Neural progenitor cell (in vitro differentiated cells): ENCODE measurements around the gene ST3GAL4. TPM values are rescaled to one million over a fixed set of nuclear protein-coding genes. Genes with fewer than 3 reads are reported as not detected.
"Not testable (repeated sequence)": the region's sequence is repeated elsewhere in the genome, so short reads cannot be mapped to it uniquely, and the experiment has no call there.

ENCODE experiments used
- DNase-seq: peaks from one replicate; pipeline ENCODE4 v3.0.0-alpha.2; 2016; ENCODE audit warnings: low spot score
- H2AFZ ChIP-seq: fragments of 200-600 bp; sonication (generic); replicated peaks from 2 replicates; pipeline ENCODE4 v1.6.1; 2016; ENCODE audit warnings: antibody characterized with exemption
- H3F3A ChIP-seq: fragments of 200-600 bp; sonication (generic); 2 replicates; pipeline ENCODE4 v1.6.1; 2016; ENCODE audit warnings: antibody characterized with exemption, low read depth
- H3K27ac ChIP-seq: fragments of 200-600 bp; sonication (generic); 2 replicates; pipeline ENCODE4 v1.5.1; 2016; ENCODE audit warnings: mild to moderate bottlenecking
- H3K27me3 ChIP-seq: fragments of 200-600 bp; sonication (generic); 2 replicates; pipeline ENCODE4 v1.6.1; 2016; ENCODE audit warnings: mild to moderate bottlenecking, moderate library complexity
- H3K36me3 ChIP-seq: fragments of 200-600 bp; sonication (generic); 2 replicates; pipeline ENCODE4 v1.5.1; 2016
- H3K4me1 ChIP-seq: fragments of 200-600 bp; sonication (generic); 2 replicates; pipeline ENCODE4 v1.6.1; 2016; ENCODE audit warnings: mixed run types
- H3K4me2 ChIP-seq: fragments of 200-600 bp; sonication (generic); 2 replicates; pipeline ENCODE4 v1.6.1; 2016
- H3K4me3 ChIP-seq: fragments of 200-600 bp; sonication (generic); 2 replicates; pipeline ENCODE4 v1.5.1; 2016
- H3K79me2 ChIP-seq: fragments of 200-600 bp; sonication (generic); 2 replicates; pipeline ENCODE4 v1.6.1; 2016; ENCODE audit warnings: low read depth
- H3K9ac ChIP-seq: fragments of 200-600 bp; sonication (generic); 2 replicates; pipeline ENCODE4 v1.6.1; 2016
- H3K9me3 ChIP-seq: fragments of 200-600 bp; sonication (generic); 2 replicates; pipeline ENCODE4 v1.5.1; 2016; ENCODE audit warnings: low read depth
- H4K20me1 ChIP-seq: fragments of 200-600 bp; sonication (generic); 2 replicates; pipeline ENCODE4 v1.6.1; 2016; ENCODE audit warnings: low read depth
- H3K27ac Mint-ChIP-seq: 3 replicates; pipeline ENCODE4 v1.8.0; 2021; ENCODE audit warnings: mixed read lengths
- H3K27me3 Mint-ChIP-seq: 2 replicates; pipeline ENCODE4 v1.8.0; 2022; ENCODE audit warnings: low read depth, mild to moderate bottlenecking, inconsistent platforms, moderate library complexity, mixed read lengths; ENCODE audit not compliant: insufficient read depth
- H3K36me3 Mint-ChIP-seq: 3 replicates; pipeline ENCODE4 v1.8.0; 2021; ENCODE audit warnings: mixed read lengths
- H3K4me1 Mint-ChIP-seq: 3 replicates; pipeline ENCODE4 v1.8.0; 2021; ENCODE audit warnings: mixed read lengths
- H3K4me3 Mint-ChIP-seq: 3 replicates; pipeline ENCODE4 v1.8.0; 2021; ENCODE audit warnings: mild to moderate bottlenecking, moderate library complexity, mixed read lengths
- H3K9me3 Mint-ChIP-seq: 3 replicates; pipeline ENCODE4 v1.8.0; 2020; ENCODE audit warnings: mixed read lengths
- CTCF ChIP-seq: fragments of 200-600 bp; sonication (generic); IDR thresholded peaks from 2 replicates; pipeline ENCODE4 v1.5.1; 2017; ENCODE audit warnings: antibody characterized with exemption, mild to moderate bottlenecking
- EZH2 ChIP-seq: fragments of 200-600 bp; sonication (generic); IDR thresholded peaks from 2 replicates; pipeline ENCODE4 v1.6.1; 2017; ENCODE audit warnings: antibody characterized with exemption, mild to moderate bottlenecking, moderate library complexity
- EZH2phosphoT487 ChIP-seq: fragments of 200-600 bp; sonication (generic); IDR thresholded peaks from 2 replicates; pipeline ENCODE4 v1.6.1; 2017; ENCODE audit warnings: antibody characterized with exemption
- total RNA-seq: library from RNA; depleted of rRNA; stranded (reverse); fragments of >200 nt; gene quantifications from 2 replicates; pipeline ENCODE4 v1.2.3, GENCODE V29; 2015; ENCODE audit warnings: low replicate concordance

ST3GAL4 gene
- total RNA-seq, 1 donor from 2014 or later = 13.0 TPM

- Mint-ChIP-seq H3K36me3 (peaks cover 3% of the 10 kb centered on the region), H3K4me1 (peaks cover 8% of the 10 kb centered on the region), H3K27me3 (peaks cover 12% of the 10 kb centered on the region), H3K27ac (no peak overlapping the region), H3K4me3 (no peak overlapping the region), H3K9me3 (no peaks in the 10 kb centered on the region)
- Histone ChIP-seq H3K9me3 (no peaks in the 10 kb centered on the region), H3K36me3 (no peaks in the 10 kb centered on the region), H2AFZ (no peak overlapping the region), H3K79me2 (peaks cover 5% of the 10 kb centered on the region), H3K27ac (no peak overlapping the region), H3K4me3 (no peak overlapping the region), H3K9ac (no peak overlapping the region), H3K27me3 (no peaks in the 10 kb centered on the region), H3K4me2 (no peak overlapping the region), H3F3A (no peaks in the 10 kb centered on the region), H3K4me1 (peaks cover 8% of the 10 kb centered on the region), H4K20me1 (no peaks in the 10 kb centered on the region)
- TF ChIP-seq EZH2 = no peak
- TF ChIP-seq CTCF = no peak
- no peak for TF ChIP-seq EZH2phosphoT487
- no peak for DNase-seq
Observed at GRCh38 chr11:126394036-126394435, 38.5 kb downstream of the ST3GAL4 start.

- H3F3A ChIP-seq, H3K4me1 ChIP-seq, H3K79me2 ChIP-seq, H3K27ac ChIP-seq, DNase-seq, H3K4me3 ChIP-seq, H3K9me3 ChIP-seq, H4K20me1 ChIP-seq, H3K27ac Mint-ChIP-seq, H3K36me3 ChIP-seq, H3K36me3 Mint-ChIP-seq, H2AFZ ChIP-seq, H3K27me3 ChIP-seq, H3K4me3 Mint-ChIP-seq, H3K4me2 ChIP-seq, H3K9ac ChIP-seq, H3K4me1 Mint-ChIP-seq, H3K9me3 Mint-ChIP-seq: not testable (repeated sequence)
- peaks cover 12% of the 10 kb centered on the region for H3K27me3 Mint-ChIP-seq
Observed at GRCh38 chr11:126394634-126395072, 39.2 kb downstream of the ST3GAL4 start.

GRCh38 chr11:126395784-126396183 is 40.3 kb downstream of the ST3GAL4 start:
- H4K20me1 ChIP-seq, H3K4me1 ChIP-seq, H2AFZ ChIP-seq, H3K4me3 ChIP-seq, DNase-seq, H3K4me2 ChIP-seq, H3K27ac ChIP-seq, H3K79me2 ChIP-seq, H3K36me3 Mint-ChIP-seq, H3F3A ChIP-seq, H3K27me3 ChIP-seq, H3K9me3 Mint-ChIP-seq, H3K4me1 Mint-ChIP-seq, H3K36me3 ChIP-seq, H3K4me3 Mint-ChIP-seq, H3K9me3 ChIP-seq, H3K27ac Mint-ChIP-seq, H3K9ac ChIP-seq: not testable (repeated sequence)
- H3K27me3 Mint-ChIP-seq = peaks cover 12% of the 10 kb centered on the region

- not testable (repeated sequence) for H2AFZ ChIP-seq, DNase-seq, H3K36me3 ChIP-seq, H3K79me2 ChIP-seq, H3K9ac ChIP-seq, H3K9me3 Mint-ChIP-seq, H3K27ac ChIP-seq, H3K4me3 Mint-ChIP-seq, H3K27ac Mint-ChIP-seq, H3F3A ChIP-seq, H3K4me3 ChIP-seq, H3K4me1 Mint-ChIP-seq, H4K20me1 ChIP-seq, H3K4me1 ChIP-seq, H3K9me3 ChIP-seq, H3K27me3 ChIP-seq, H3K36me3 Mint-ChIP-seq, H3K4me2 ChIP-seq
- H3K27me3 Mint-ChIP-seq = peaks cover 12% of the 10 kb centered on the region
Observed at GRCh38 chr11:126396266-126396665, 40.8 kb downstream of the ST3GAL4 start.

GRCh38 chr11:126396965-126397364 is 41.5 kb downstream of the ST3GAL4 start:
- H3K9ac ChIP-seq = no peak overlapping the region
- H3K4me1 ChIP-seq = peaks cover 8% of the 10 kb centered on the region
- no peaks in the 10 kb centered on the region for H3K27me3 ChIP-seq
- no peak overlapping the region for H3K27ac Mint-ChIP-seq
- H3K4me3 ChIP-seq = no peak overlapping the region
- peaks cover 5% of the 10 kb centered on the region for H3K79me2 ChIP-seq
- H3K27ac ChIP-seq = no peak overlapping the region
- TF ChIP-seq EZH2 = no peak
- no peak for TF ChIP-seq CTCF
- TF ChIP-seq EZH2phosphoT487 = no peak
- no peaks in the 10 kb centered on the region for H3F3A ChIP-seq
- no peak overlapping the region for H2AFZ ChIP-seq
- H3K9me3 ChIP-seq = no peaks in the 10 kb centered on the region
- DNase-seq = no peak
- peaks cover 12% of the 10 kb centered on the region for H3K27me3 Mint-ChIP-seq
- H3K9me3 Mint-ChIP-seq = peaks cover 3% of the 10 kb centered on the region
- H3K4me2 ChIP-seq = no peak overlapping the region
- H3K36me3 ChIP-seq = no peaks in the 10 kb centered on the region
- H4K20me1 ChIP-seq = no peaks in the 10 kb centered on the region
- H3K4me1 Mint-ChIP-seq = peaks cover 8% of the 10 kb centered on the region
- H3K4me3 Mint-ChIP-seq = no peak overlapping the region
- peaks cover 5% of the 10 kb centered on the region for H3K36me3 Mint-ChIP-seq
